OCI-LY1 (cell line): ENCODE measurements around the gene ANKUB1.

Experiments used
- CTCF ChIP-seq: fragments of 200-600 bp; sonication (generic), shearing (Covaris generic); IDR thresholded peaks from 2 replicates; pipeline ENCODE4 v1.5.1; 2017; ENCODE audit warnings: mild to moderate bottlenecking, antibody characterized with exemption, low read length, moderate library complexity, mixed read lengths
- EZH2 ChIP-seq: fragments of 200-600 bp; sonication (generic), shearing (Covaris generic); IDR thresholded peaks from 2 replicates; pipeline ENCODE4 v1.8.0; 2017; ENCODE audit warnings: borderline replicate concordance, mixed run types, mild to moderate bottlenecking, antibody characterized with exemption, low read length, moderate library complexity, mixed read lengths

- no peak for TF ChIP-seq EZH2
- TF ChIP-seq CTCF: peak; percentile 74
Observed at GRCh38 chr3:149765762-149766334, 26.5 kb downstream of the ANKUB1 start.
